ENCODE data around the gene GLDC. TPM values are rescaled to one million over a fixed set of nuclear protein-coding genes. Genes with fewer than 3 reads are reported as not detected.

The GLDC gene
- total RNA-seq, 1 experiment from 2014 or later = 5.1 TPM

DNA sequence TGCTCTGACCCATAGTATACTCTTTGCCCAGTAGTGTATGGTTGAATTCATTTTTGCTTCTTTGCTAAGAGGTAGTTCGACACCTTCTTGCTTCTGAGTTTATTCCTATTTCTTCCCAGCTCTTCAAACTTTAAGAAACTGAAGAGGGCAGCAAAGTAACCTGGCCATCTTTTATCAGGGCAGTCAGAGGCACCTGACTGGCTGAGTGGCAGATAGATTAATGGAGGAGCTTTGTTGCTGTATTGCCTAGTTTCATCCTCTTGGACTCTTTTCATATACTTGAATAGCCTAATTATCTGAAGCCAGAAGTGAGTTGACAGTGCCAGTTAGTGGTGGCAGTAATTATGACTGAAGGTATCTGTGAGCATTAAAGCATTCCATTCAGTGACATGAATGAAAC, 150.1 kb downstream of the GLDC start:
- Mint-ChIP-seq H3K9me3 (ENCODE audit: low read depth, unreplicated experiment) (no peaks in the 10 kb centered on the region), H3K4me1 (ENCODE audit: low read depth, unreplicated experiment) (no peaks in the 10 kb centered on the region), H3K36me3 (ENCODE audit: insufficient read depth, unreplicated experiment) (peaks cover 4% of the 10 kb centered on the region), H3K4me3 (ENCODE audit: low read depth, unreplicated experiment) (no peak overlapping the region), H3K27me3 (ENCODE audit: unreplicated experiment) (no peaks in the 10 kb centered on the region), H3K27ac (ENCODE audit: unreplicated experiment) (no peak overlapping the region)
- intact Hi-C loops (cut with micrococcal nuclease; ENCODE audit: unreplicated experiment) = no loop called here
- TF ChIP-seq, protein P1, sequence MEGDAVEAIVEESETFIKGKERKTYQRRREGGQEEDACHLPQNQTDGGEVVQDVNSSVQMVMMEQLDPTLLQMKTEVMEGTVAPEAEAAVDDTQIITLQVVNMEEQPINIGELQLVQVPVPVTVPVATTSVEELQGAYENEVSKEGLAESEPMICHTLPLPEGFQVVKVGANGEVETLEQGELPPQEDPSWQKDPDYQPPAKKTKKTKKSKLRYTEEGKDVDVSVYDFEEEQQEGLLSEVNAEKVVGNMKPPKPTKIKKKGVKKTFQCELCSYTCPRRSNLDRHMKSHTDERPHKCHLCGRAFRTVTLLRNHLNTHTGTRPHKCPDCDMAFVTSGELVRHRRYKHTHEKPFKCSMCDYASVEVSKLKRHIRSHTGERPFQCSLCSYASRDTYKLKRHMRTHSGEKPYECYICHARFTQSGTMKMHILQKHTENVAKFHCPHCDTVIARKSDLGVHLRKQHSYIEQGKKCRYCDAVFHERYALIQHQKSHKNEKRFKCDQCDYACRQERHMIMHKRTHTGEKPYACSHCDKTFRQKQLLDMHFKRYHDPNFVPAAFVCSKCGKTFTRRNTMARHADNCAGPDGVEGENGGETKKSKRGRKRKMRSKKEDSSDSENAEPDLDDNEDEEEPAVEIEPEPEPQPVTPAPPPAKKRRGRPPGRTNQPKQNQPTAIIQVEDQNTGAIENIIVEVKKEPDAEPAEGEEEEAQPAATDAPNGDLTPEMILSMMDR (IDR thresholded peaks at IDR 0.05; ENCODE audit: unreplicated experiment) = no peak
- CTCF ChIA-PET = no interaction called here
- no TSS peak for BruUV-seq (replicated peaks)
- no peak for DNase-seq

DNA sequence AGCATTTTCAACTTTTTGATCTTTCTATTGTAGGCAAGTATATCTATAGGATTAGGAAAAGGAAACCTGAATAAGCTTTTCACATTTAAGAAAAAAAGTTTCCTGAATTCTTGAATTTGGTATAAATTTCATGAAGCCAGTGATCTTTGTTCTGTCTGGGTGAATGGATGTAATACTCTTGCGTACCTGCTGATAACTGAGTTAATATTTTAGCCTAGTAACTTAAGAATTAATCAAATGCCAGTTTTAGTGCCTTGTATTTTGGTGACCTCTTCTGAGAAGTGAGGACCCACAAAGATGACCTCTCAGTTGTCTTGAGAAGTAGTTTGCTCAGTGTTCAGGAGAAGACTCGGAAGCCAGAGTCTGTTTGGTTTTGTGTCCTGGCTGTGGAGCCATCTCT, 154.7 kb downstream of the GLDC start:
- H3K27ac Mint-ChIP-seq (ENCODE audit: unreplicated experiment) = no peak overlapping the region
- TF ChIP-seq, protein P1 (IDR thresholded peaks at IDR 0.05; ENCODE audit: unreplicated experiment) = no peak
- intact Hi-C loops (cut with micrococcal nuclease; ENCODE audit: unreplicated experiment) = no loop called here
- peaks cover 12% of the 10 kb centered on the region for H3K36me3 Mint-ChIP-seq (ENCODE audit: insufficient read depth, unreplicated experiment)
- no peak for DNase-seq
- H3K4me3 Mint-ChIP-seq (ENCODE audit: low read depth, unreplicated experiment) = no peak overlapping the region
- no TSS peak for BruUV-seq (replicated peaks)
- H3K9me3 Mint-ChIP-seq (ENCODE audit: low read depth, unreplicated experiment) = no peaks in the 10 kb centered on the region
- CTCF ChIA-PET = no interaction called here
- H3K27me3 Mint-ChIP-seq (ENCODE audit: unreplicated experiment) = no peaks in the 10 kb centered on the region
- no peaks in the 10 kb centered on the region for H3K4me1 Mint-ChIP-seq (ENCODE audit: low read depth, unreplicated experiment)

DNA sequence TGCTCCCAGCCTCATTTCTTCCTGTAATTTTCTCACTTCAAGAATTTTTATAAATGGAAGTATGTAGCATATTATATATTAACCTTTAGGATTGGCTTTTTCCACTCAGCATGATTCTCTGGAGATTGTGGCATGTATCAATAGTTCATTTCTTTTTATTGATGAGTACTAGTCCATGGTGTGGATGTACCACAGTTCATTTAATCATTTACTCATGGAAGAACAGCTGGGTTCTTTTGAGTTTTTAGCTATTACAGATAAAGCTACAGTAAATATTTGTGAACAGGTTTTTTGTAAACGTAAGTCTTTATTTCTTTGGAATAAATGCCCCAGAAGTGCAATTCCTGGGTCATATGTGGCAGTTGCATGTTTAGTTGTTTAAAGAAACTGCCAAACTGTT, 156.4 kb downstream of the GLDC start:
- TF ChIP-seq, protein P1 (IDR thresholded peaks at IDR 0.05; ENCODE audit: unreplicated experiment) = no peak
- intact Hi-C loops (cut with micrococcal nuclease; ENCODE audit: unreplicated experiment) = no loop called here
- BruUV-seq (replicated peaks) = no TSS peak
- H3K4me3 Mint-ChIP-seq (ENCODE audit: low read depth, unreplicated experiment) = no peak overlapping the region
- CTCF ChIA-PET = no interaction called here
- no peaks in the 10 kb centered on the region for H3K9me3 Mint-ChIP-seq (ENCODE audit: low read depth, unreplicated experiment)
- no peaks in the 10 kb centered on the region for H3K4me1 Mint-ChIP-seq (ENCODE audit: low read depth, unreplicated experiment)
- H3K36me3 Mint-ChIP-seq (ENCODE audit: insufficient read depth, unreplicated experiment) = peaks cover 16% of the 10 kb centered on the region
- DNase-seq = no peak
- no peaks in the 10 kb centered on the region for H3K27me3 Mint-ChIP-seq (ENCODE audit: unreplicated experiment)
- no peak overlapping the region for H3K27ac Mint-ChIP-seq (ENCODE audit: unreplicated experiment)

DNA sequence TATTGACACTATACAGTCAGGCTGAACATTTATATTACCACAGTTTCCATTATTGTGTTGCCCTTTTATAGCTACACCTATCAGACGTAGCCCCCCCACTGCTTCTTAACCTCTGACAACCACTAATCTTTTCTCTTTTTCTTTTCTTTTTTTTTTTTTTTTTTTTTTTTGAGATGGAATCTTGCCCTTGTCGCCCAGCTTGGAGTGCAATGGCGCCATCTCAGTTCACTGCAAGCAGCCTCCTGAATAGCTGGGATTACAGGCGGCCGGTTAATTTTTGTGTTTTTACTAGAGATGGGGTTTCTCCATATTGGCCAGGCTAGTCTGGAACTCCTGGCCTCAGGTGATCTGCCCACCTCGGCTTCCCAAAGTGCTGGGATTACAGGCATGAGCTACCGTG, 157.1 kb downstream of the GLDC start:
- CTCF ChIA-PET = no interaction called here
- Mint-ChIP-seq H3K9me3 (ENCODE audit: low read depth, unreplicated experiment) (no peaks in the 10 kb centered on the region), H3K4me1 (ENCODE audit: low read depth, unreplicated experiment) (no peaks in the 10 kb centered on the region), H3K27me3 (ENCODE audit: unreplicated experiment) (no peaks in the 10 kb centered on the region), H3K4me3 (ENCODE audit: low read depth, unreplicated experiment) (no peak overlapping the region), H3K27ac (ENCODE audit: unreplicated experiment) (no peak overlapping the region), H3K36me3 (ENCODE audit: insufficient read depth, unreplicated experiment) (peaks cover 16% of the 10 kb centered on the region)
- intact Hi-C loops (cut with micrococcal nuclease; ENCODE audit: unreplicated experiment) = no loop called here
- no TSS peak for BruUV-seq (replicated peaks)
- TF ChIP-seq, protein P1 (IDR thresholded peaks at IDR 0.05; ENCODE audit: unreplicated experiment) = no peak
- no peak for DNase-seq
